Measurements from ENCODE around the gene KIAA0232. TPM values are rescaled to one million over a fixed set of nuclear protein-coding genes. Genes with fewer than 3 reads are reported as not detected.

KIAA0232 gene
- total and polyA plus RNA-seq, 2 of the 8 experiments (the other 6 are each of a cell fraction or from before 2014, with no cell fraction given): 5.6 to 23.3 TPM

DNA sequence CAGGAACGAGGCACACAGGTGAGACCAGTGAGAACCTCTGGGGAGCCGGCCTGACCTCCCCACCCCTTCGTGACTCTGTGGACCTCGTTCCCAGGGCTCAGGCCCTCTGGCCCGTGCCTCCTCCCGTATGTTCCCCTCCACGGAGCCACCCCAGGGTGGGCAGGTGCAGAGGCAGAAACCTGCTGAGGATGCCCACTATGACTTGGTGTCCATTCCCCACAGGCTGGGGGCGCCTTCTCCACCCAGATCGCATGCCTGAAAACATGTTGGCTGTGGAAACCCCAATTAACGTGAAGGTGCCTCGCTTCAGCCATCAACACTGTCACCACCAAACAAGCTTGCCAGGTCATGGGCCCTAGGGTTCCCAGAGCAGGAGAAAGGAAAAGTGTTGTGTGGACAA lies 39.5 kb upstream of the KIAA0232 start:
- no peaks in the 10 kb centered on the region for H3K4me1 ChIP-seq (replicated peaks in 1 of 4; ENCODE audit: control insufficient read depth in 3 of 4, insufficient read depth in 4 of 4, low read length in 3 of 4)
- no peak overlapping the region for H2BK5ac ChIP-seq (ENCODE audit: low read depth, low read length)
- WGBS, 2 experiments (ENCODE audit: extremely low coverage in 1 of 2, insufficient coverage in 1 of 2, insufficient read length in 1 of 2, insufficient replicate concordance in 2 of 2, low coverage in 1 of 2, low lambda C conversion rate in 2 of 2, missing lambda C conversion rate in 1 of 2): 83% methylated on average over 10 of the region's 11 CpGs; no CpG with 5 or more reads in 1 of the 2 experiments
- H4K91ac ChIP-seq (replicated peaks; ENCODE audit: insufficient read length, low read length): no peak overlapping the region
- no peaks in the 10 kb centered on the region for H3K23me2 ChIP-seq (ENCODE audit: low read depth, low read length)
- no peak overlapping the region for H4K8ac ChIP-seq (ENCODE audit: extremely low read depth, insufficient read depth, low read length)
- no peak overlapping the region for H3K14ac ChIP-seq (ENCODE audit: insufficient read length)
- peaks cover 0 to 3% of the 10 kb centered on the region in 2 experiments; a peak in 1 of 4 replicates for H3K9me3 ChIP-seq (ENCODE audit: insufficient read depth in 2 of 2, low read depth in 1 of 2, low read length in 1 of 2)
- H2AK5ac ChIP-seq (ENCODE audit: low read depth, low read length): no peak overlapping the region
- TF ChIP-seq CTBP2 (IDR thresholded peaks at IDR 0.05; ENCODE audit: borderline replicate concordance, insufficient read depth, insufficient read length, low read length) (no peak), RAD21 (IDR thresholded peaks at IDR 0.05 in 1 of 2, conservative IDR thresholded peaks at IDR 0.05 in 1 of 2; ENCODE audit: low read depth in 2 of 2, low read length in 2 of 2) (0 out of 4 replicates have a peak, but pooled peaks of 1 of the 2 experiments have one; percentile 15), CEBPB (IDR thresholded peaks at IDR 0.05; ENCODE audit: low read depth, low read length) (no peak)
- TF ChIP-seq, protein P1, sequence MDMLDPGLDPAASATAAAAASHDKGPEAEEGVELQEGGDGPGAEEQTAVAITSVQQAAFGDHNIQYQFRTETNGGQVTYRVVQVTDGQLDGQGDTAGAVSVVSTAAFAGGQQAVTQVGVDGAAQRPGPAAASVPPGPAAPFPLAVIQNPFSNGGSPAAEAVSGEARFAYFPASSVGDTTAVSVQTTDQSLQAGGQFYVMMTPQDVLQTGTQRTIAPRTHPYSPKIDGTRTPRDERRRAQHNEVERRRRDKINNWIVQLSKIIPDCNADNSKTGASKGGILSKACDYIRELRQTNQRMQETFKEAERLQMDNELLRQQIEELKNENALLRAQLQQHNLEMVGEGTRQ (IDR thresholded peaks at IDR 0.05; ENCODE audit: low read length): no peak
- no peak overlapping the region for H2BK12ac ChIP-seq (ENCODE audit: low read depth, low read length)
- no peak overlapping the region for H3K18ac ChIP-seq (ENCODE audit: extremely low read depth, low read length)
- no peak overlapping the region for H2AFZ ChIP-seq (ENCODE audit: low read length)
- no peaks in the 10 kb centered on the region for H3K27me3 ChIP-seq (replicated peaks in 1 of 4; ENCODE audit: control insufficient read depth in 3 of 4, extremely low read depth in 1 of 4, insufficient read depth in 3 of 4, low read length in 3 of 4)
- no peaks in the 10 kb centered on the region for H3K36me3 ChIP-seq (ENCODE audit: control insufficient read depth in 2 of 4, insufficient read depth in 4 of 4, low read length in 3 of 4)
- H2BK15ac ChIP-seq (ENCODE audit: low read length): no peak overlapping the region
- no peak overlapping the region for H3K23ac ChIP-seq (ENCODE audit: insufficient read length)
- H3K4me3 ChIP-seq (ENCODE audit: extremely low read depth in 1 of 4, insufficient read depth in 2 of 4, low read depth in 3 of 4, low read length in 4 of 4): no peak overlapping the region
- no peak overlapping the region for H4K5ac ChIP-seq (ENCODE audit: insufficient read length, low read depth, low read length)
- H3K79me1 ChIP-seq (ENCODE audit: low read depth, low read length): no peaks in the 10 kb centered on the region
- CTCF ChIA-PET (ENCODE audit: partially characterized antibody): interaction anchor here (1.0 to 1.9 kb wide), 3 partner anchors 8 to 130 kb away, joined by 4 to 7 read pairs (median 4); no protein-coding TSS in a partner anchor
- no peak overlapping the region for H3K9ac ChIP-seq (replicated peaks in 1 of 4; ENCODE audit: extremely low read depth in 1 of 4, low read depth in 3 of 4, low read length in 3 of 4)
- no peak overlapping the region for H3K4ac ChIP-seq (replicated peaks; ENCODE audit: insufficient read length, low read depth, low read length)
- DNase-seq (ENCODE audit: low read depth in 1 of 2, low spot score in 2 of 2): no peak
- no peaks in the 10 kb centered on the region for H4K20me1 ChIP-seq (replicated peaks in 1 of 2; ENCODE audit: control insufficient read depth in 1 of 2, insufficient read depth in 2 of 2, low read length in 2 of 2)
- H2BK120ac ChIP-seq (replicated peaks; ENCODE audit: low read depth, low read length): no peak overlapping the region
- H3K79me2 ChIP-seq (ENCODE audit: control insufficient read depth in 1 of 2, insufficient read depth in 2 of 2, low read length in 2 of 2): no peaks in the 10 kb centered on the region
- FAIRE-seq: no peak
- no peak overlapping the region for H3K27ac ChIP-seq (ENCODE audit: low read depth, low read length)
- H2BK20ac ChIP-seq (ENCODE audit: low read length): no peak overlapping the region
- no peak overlapping the region for H3K4me2 ChIP-seq (ENCODE audit: insufficient read depth in 1 of 2, low read depth in 2 of 2, low read length in 2 of 2)
- POLR2A ChIA-PET (ENCODE audit: partially characterized antibody): no interaction called here
- no peak overlapping the region for H3K56ac ChIP-seq (replicated peaks; ENCODE audit: insufficient read length, low read depth, low read length)

Measured in H1 (cell line).